Inferior parietal cortex (tissue), 1 donor: ENCODE results near the gene CRLF3.
"Not testable (repeated sequence)": the region's sequence is repeated elsewhere in the genome, so short reads cannot be mapped to it uniquely, and the experiment has no call there.

Experiments used
- DNase-seq: peaks from one replicate; pipeline ENCODE4 v3.0.0-alpha.2; 2016; ENCODE audit errors: extremely low spot score

Gene CRLF3, protein sequence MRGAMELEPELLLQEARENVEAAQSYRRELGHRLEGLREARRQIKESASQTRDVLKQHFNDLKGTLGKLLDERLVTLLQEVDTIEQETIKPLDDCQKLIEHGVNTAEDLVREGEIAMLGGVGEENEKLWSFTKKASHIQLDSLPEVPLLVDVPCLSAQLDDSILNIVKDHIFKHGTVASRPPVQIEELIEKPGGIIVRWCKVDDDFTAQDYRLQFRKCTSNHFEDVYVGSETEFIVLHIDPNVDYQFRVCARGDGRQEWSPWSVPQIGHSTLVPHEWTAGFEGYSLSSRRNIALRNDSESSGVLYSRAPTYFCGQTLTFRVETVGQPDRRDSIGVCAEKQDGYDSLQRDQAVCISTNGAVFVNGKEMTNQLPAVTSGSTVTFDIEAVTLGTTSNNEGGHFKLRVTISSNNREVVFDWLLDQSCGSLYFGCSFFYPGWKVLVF

DNA sequence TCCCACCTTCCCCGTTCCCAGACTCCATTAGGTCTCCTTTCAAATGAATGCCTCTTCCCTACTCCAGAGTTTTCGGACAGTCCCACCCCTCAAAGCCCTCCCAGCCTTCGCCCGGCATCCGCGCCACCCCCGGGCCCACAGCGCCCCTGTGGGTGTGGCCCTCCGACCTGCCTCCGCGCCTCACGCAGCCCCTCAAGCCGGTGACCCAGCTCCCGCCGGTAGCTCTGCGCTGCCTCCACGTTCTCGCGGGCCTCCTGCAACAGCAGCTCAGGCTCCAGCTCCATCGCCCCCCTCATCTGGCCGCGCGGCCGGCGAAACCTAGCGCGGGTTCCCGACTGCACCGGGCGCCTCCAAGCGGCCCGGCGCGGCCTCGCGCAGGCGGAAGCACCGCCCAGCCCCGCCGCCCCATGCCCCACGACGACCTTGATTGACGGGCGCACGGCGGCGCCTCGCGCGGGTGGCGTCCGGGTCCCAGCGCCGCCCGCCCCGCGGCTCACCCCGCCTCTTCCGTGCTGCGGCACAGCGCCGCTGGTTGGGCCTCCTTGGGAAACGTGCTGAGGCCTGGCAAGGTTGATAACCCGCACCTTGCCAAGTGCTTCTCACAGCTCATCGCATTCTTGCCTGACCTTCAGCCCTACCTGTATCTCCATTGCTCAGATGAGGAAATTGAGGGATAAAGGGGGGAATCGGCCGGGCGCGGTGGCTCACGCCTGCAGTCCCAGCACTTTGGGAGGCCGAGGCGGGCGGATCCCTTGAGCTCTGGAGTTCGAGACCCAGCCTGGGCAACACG is at the start of gene CRLF3:
TSS of gene CRLF3 (minus strand) at position 337 of the 790 bp plus-strand sequence. CDS start at position 296, 41 bp downstream.
- peak; percentile 79 for DNase-seq

DNA sequence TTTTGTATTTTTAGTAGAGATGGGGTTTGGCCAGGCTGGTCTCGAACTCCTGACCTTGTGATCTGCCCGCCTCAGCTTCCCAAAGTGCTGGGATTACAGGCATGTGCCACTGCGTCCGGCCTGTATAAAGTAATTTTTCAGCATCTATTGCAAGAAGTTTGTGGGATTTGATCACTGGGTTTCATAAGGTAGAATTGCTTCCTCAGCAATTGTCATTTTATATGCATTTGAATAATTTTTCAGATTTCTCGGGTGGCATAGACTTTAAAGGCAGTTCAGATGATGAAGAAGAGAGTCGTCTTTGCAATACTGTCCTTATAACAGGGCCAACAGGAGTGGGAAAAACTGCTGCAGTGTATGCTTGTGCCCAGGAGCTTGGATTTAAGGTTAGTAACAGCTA is 44.5 kb upstream of the CRLF3 start:
- DNase-seq = no peak

DNA sequence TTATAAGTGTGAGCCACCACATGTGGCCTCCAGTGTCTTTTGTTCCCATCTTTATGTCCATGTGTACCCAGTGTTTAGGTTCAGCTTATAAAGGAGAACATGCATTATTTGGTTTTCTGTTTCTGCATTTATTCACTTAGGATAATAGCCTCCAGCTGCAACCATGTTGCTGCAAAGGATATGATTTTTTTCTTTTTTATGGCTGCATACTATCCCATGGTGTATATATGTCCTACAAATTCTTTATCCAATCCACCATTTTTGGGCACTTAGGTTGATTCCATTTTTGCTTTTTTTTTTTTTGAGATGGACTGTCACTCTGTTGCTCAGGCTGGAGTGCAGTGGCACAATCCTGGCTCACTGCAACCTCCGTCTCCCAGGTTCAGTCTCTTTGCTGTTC is 40.1 kb upstream of the CRLF3 start:
- DNase-seq = no peak

DNA sequence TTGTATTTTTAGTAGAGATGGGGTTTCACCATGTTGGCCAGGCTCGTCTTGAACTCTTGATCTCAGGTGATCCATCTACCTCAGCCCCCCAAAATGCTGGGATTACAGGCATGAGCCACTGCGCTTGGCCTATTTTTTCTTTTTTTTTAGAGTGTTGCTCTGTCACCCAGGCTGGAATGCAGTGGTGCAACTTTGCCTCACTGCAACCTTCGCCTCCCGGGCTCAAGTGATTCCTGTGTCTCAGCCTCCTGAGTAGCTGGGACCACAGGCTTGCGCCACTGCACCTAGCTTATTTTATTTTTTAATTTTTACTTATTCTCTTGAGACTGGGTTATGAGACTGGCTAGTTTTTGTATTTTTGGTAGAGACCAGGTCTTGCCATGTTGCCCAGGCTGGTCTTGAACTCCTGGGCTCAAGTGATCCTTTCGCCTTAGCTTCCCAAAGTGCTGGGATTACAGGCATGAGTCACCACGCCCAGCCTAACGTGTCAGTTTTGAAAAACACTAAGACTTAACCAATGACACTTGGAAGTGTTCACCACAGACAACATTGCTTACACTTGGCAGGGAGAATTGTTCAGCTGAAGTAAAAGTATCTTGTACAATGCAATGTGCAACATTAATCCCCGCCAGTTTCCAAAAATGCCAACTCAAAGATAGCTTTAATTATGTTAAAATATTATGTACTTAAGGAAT is 34.2 kb upstream of the CRLF3 start:
- no peak for DNase-seq

DNA sequence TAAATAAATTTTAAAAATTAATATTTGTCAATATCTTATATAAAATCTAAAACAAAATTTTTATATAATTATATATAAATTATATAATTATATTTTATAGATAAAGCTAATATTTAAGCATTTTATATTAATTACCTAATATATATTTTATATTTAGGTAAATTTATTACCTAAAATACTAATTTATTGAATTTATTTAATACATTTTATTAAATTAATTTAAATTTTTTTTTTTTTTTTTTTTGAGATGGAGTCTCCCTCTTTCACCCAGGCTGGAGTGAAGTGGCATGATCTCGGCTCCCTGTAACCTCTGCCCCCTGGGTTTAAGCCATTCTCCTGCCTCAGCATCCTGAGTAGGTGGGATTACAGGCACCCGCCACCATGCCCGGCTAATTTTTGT is 29.7 kb upstream of the CRLF3 start:
- DNase-seq = no peak

DNA sequence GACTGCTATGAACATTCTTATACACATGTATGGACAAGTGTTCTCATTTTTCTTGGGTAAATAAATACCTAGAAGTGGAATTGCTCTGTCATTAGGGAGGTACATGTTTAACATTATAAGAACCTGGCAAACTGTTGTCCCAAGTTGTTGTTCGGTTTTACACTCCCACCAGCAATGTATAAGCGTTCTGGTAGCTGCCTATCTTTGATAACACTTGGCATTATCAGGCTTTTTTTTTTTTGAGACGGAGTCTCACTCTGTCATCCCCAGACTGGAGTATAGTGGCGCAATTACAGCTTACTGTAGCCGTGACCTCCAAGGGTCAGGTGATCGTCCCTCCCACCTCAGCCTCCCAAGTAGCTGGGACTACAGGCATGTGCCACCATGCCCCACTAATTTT is 23.5 kb upstream of the CRLF3 start:
- DNase-seq = no peak

DNA sequence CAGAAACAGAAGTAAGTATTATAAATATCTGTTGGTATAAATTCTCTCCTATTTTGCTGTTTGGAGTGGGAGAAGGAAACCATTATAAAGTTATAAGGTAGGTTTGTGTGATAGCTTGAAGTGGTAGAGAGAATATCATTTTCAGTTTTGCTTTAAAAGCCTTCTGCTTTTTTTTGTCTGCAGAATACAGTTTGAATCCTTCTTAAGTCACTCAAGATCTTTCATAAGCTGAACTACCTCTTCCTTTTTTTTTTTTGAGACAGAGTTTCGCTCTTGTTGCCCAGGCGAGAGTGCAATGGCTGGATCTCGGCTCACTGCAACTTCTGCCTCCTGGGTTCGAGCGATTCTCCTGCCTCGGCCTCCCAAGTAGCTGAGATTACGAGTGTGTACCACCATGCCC is 16.3 kb upstream of the CRLF3 start:
- no peak for DNase-seq

DNA sequence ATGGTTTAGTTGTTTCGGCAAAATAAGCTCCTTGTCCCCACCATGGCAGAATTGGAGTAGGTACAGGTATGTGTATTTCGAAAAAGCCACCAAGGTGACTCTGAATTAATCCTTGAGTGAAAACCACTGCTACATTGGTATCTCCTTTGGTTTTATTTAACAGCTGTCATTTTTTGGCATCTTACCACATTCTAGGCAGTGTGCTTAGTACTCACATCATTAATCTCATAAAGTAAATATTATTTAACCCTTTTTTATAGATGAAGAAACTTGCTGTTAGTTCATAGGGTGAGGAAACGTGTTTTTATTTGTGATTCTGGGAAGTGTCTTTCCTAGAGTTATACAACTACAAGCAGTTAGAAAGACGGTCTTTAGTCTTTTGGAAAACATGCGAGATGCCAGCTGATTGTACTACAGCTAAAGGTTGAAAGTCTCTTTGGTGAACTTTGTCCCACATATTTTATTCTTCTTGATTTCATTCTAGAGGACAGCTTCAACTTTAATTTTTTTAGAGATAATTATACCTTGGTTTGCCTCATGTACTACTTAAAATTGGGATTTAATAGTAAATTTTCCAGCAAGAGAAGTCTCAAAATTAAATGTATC is 13.8 kb upstream of the CRLF3 start:
- no peak for DNase-seq

DNA sequence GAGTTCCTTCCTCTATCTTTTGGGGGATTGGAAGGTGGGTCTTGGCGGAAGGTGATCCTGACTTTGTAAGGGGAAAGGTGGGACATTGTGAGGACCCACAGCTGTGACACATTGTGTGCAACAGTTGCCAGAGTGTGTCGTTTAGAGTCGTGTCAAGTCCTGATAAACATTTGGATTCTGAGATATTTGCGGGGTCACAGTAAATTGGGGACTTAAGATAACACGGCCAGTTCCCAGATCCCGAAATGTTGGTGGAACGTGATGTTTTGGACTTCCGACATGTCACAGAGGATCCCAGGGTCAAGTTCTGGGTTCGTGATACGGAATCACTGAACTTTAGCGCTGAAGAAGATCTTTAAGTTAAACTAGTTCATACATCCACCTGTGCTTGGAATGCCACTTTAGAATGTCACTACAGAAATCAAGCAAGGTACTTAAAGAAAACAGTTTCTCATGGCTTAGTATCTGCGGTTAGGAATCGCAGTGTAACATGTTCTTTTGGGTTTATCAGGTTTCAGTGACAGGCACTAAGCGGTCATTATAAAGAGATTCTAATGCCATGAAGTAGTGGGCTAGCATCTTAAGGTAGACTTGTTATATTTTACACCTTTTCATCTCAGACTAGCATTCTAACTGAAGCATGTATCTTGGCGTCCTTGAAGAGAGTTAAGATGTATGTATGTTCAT is 8.1 kb upstream of the CRLF3 start:
- no peak for DNase-seq

DNA sequence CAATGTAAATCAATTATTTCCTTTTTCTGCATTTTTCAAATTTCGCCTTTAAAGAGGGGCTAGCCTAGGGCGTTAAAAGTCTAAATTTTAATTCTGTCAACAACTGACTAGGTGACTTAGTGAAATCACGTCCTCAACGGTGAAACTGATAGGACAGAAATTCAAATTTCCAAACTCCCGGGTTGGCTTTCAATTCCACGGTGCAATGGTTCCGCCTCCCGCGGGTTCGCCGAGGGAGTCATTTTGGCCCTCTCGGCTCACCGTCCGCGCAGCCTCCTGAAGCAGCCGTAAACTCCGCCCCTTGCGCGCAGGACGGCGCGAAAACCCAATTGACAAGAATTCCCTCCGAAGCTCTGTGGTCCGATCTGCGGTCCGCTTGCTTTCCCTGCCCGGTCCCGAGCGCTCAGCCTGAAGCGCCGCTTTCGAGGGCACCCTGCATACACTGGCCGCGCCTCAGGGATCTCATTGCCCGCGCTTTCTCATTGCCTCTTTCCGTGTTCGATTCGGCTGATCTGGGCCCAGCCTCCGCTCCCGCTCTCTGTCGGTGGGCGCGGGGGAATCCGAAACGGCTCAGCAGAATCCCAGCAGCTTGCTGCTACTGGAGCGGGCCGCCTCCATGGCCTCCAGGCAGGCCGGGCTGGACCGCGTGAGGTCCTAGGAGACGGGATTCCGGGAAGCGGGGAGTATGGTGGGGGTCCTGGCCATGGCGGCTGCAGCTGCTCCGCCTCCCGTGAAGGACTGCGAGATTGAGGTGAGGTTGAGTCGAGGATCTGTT is 7.4 kb upstream of the CRLF3 start, which contains the start of gene ATAD5:
TSS of gene ATAD5 (plus strand) at position 304 of the 775 bp plus-strand sequence. CDS start at position 686, 382 bp downstream.
- peak; percentile 94 for DNase-seq

DNA sequence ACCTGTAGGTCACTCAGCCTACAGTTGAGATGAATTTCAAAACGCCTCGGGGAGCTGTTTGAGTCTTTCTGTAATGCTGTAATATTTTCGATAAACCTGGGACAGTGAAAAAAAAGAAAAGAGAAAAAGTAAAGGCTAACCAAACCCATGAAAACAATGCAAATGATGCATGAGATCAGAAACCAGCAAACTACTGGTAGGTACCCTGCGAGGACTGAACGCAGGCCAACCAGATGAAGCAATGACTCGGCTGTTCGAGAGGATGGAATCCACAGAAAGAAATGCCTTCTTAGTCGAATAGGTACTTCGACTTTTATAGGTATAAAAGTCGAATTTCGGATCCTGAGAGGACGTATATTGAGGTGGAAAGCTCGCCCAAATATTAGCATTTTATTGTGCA is 6.8 kb upstream of the CRLF3 start:
- no peak for DNase-seq

DNA sequence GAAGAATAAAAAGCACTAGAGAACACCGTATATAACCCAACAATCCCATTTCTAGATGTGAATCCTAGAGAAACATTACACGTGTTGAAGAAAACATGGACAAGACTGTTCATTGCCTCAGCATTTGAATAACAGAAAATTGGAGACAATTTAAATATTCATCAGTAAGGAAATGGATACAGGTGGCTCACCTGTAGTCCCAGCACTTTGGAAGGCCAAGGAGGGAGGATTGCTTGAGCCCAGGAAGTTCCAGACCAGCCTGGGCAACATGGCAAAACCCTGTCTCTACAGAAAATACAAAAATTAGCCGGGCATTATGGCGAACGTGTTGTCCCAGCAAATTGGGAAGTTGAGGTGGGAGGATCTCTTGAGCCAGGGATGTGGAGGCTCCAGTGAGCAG is 4.5 kb upstream of the CRLF3 start:
- DNase-seq = no peak

DNA sequence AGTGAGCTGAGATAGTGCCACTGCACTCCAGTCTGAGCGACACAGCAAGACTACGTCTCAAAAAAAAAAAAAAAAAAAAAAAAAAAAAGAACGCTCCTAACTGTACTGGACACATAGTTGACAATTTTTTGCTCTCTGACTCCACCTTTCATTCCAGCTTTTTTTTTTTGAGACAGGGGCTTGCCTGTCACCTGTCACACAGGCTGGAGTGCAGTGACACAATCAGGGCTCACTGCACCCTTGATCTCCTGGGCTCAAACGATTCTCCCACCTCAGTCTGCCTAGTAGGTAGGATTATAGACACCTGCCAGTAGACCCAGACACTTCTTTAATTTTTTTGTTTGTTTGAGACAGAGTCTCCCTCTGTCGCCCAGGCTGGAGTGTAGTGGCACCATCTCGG is 2.6 kb upstream of the CRLF3 start:
- DNase-seq = no peak

DNA sequence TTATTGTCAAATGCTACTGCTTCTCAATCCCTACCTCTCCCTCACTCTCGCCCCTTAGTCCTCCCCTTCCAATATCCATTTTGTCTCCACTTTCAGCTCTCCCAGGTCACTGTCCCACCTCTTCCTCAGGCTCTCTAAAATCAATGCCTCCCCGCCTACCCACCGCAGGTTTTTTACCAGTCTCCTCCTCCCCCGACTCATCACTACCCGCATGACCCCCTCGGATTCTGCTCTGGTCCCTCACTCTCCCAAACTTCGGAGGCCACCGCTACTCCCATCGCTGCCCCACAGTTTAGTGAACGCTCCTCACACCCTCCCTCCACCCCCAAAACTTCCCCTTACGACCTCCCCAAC is 513 bp downstream of the CRLF3 start:
- no peak for DNase-seq

DNA sequence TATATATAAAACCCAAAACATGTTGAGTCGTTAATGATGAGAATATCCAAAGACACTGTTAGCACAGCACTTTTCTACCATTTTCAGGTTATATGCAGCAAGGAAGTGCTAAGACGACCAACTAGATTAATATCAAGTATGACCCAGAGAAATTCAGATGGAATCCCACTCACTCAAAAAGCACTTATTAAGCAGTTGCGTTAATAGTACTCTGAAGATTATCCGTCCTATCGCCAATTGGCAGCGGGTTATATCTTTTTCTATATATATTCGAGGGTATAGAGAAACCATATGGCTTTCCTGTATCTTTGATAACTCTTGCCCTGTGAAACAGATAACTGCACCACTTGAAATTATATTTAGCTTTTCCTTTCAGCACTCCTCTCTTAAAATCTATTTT is 1.1 kb downstream of the CRLF3 start:
- no peak for DNase-seq

DNA sequence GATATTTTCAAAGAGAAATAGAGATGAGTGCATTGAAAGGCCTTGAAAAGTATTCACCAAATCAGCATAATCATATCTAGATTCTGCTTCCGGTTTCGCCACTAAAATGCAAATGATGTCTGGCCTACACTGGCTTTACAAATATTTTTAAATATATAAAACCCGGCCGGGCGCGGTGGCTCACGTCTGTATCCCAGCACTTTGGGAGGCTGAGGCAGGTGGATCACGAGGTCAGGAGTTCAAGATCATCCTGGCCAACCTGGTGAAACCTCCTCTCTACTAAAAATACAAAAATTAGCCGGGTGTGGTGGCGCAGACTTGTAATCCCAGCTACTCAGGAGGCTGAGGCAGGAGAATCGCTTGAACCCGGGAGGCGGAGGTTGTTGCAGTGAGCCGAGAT is 1.6 kb downstream of the CRLF3 start:
- not testable (repeated sequence) for DNase-seq

DNA sequence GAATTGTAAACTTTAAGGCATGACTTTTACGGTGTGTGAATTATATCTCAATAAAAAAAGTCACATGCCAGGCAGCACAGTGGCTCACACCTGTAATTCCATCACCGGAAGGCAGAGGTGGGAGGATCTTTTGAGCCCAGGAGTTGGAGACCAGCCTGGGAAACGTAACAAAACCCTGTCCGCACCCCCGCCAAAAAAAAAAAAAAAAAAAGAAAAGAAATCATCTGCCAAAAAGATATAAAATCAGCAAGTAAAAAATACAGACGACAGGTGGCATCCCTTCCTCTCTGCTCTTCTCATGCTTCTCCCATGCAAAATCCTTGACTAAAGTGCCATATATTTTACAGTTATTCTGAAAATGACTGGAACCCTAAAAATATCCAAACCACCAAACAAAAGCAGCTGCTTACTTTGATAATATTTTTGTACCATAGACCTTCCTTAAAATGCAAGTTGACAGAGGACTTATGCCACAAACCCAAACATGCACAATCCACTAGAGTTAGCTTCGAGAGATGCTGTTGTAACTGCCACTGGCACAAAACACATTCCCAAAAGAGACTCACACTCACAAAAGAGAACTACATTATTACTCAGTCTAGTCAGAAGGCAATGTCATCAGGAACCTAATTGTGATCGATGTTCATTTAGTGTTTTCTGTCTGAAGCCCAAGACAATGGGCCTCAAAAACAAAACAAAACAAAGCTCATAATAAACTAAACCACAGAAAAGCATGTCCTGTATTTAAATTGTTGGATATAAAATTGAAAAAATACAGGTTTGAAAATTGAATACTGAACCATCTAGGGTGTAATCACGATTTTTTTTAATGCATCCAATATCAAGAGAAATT is 2.4 kb downstream of the CRLF3 start:
- DNase-seq = no peak

DNA sequence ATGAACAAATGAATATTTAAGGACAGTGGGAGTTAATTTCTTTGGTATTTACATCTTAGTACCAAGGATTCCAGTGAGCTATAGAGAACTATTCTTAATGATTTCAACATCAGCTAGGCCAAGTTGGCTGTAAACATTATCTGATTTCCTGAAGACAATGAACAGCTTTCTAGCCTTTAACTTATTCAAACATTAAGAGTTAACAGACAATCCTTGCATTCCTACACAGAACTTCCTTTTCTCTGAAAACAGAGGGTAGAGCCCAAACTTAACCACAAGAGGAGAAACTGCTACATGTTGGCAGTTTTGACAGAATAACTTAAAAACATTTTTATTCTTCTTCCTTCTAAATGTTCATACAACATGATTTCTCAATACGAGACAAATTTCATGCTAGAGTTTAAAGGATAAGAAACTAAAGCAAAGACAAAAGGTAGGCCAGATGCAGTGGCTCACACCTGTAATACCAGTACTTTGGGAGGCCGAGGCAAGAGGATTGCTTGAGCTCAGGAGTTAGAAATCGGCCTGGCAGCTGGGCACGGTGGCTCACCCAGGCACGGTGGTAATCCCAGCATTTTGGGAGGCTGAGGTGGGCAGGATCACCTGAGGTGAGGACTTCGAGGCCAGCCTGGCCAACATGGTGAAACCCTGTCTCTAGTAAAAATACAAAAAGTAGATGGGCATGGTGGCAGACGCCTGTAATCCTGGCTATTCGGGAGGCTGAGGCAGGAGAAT is 4.4 kb downstream of the CRLF3 start:
- DNase-seq = no peak

DNA sequence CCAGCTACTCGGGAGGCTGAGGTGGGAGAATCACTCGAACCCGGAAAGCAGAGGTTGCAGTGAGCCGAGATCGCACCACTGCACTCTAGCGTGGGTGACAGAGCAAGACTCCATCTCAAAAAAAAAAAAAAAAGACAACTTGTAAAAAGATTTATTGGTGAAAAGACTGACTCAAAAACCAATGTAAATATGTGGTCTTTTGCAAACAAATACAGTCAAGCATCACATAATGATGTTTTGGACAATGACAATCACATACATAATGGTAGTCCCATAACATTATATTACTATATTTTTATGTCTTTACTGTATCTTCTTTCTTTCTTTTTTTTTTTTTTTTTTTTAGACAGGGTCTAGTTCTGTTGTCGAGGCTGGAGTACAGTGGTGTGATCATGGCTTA is 8.3 kb downstream of the CRLF3 start:
- no peak for DNase-seq
